HepG2 (cell line): ENCODE results near the gene ADAM15. TPM values are rescaled to one million over a fixed set of nuclear protein-coding genes. Genes with fewer than 3 reads are reported as not detected.

Source experiments
- ATAC-seq: fragments of 200-7000 bp; cut with Tn5 transposase; 3 replicates; pipeline ENCODE4 v1.9.1; 2020; ENCODE audit warnings: mild to moderate bottlenecking, moderate library complexity
- BruUV-seq: library from RNA; stranded (reverse); fragments of 400-500 nt; replicated peaks from 2 replicates; lab custom pipeline; 2021; lab: Mats Ljungman, UMichigan
- CTCF ChIA-PET: fragments of 300-600 bp; formaldehyde crosslinking; extraction: SDS; loops from one replicate; lab custom pipeline; 2021; ENCODE audit warnings: low total read pairs, inconsistent platforms, low intra/inter-chr PET ratio; lab: Yijun Ruan, JAX
- POLR2A ChIA-PET: fragments of 350-600 bp; sonication (Branson Sonifier 250); formaldehyde crosslinking; loops from one replicate; lab custom pipeline; 2020; ENCODE audit warnings: antibody characterized with exemption, inconsistent platforms; lab: Yijun Ruan, JAX
- DNase-seq: peaks from one replicate; pipeline ENCODE4 v3.0.0-alpha.2; 2015; ENCODE audit warnings: low spot score
- FAIRE-seq: peaks from 3 replicates; lab custom pipeline; 2011; peaks lifted over from hg19 to GRCh38; lab: Jason Lieb, UNC
- H2AFZ ChIP-seq: one replicate; pipeline ENCODE4 v1.6.1; 2011; ENCODE audit warnings: low read length, inconsistent platforms
- H3K27ac ChIP-seq: fragments of 300-600 bp; 3 replicates; pipeline ENCODE4 v1.8.0; 2011; ENCODE audit warnings: mixed run types, mild to moderate bottlenecking, mixed read lengths, low read length, inconsistent platforms; ENCODE audit not compliant: insufficient read depth; ENCODE audit errors: extremely low read length
- H3K27me3 ChIP-seq, 2 experiments: fragments of 200-600 bp in 1 of 2; 2 replicates in 1 of 2; 3 replicates in 1 of 2; pipeline versions ENCODE4 v1.6.0 to v1.8.0; 2011; ENCODE audit warnings: low read length in 2 of 2, mild to moderate bottlenecking in 2 of 2, moderate library complexity in 2 of 2, inconsistent platforms in 1 of 2; ENCODE audit not compliant: insufficient read depth in 2 of 2, control insufficient read depth in 1 of 2
- H3K36me3 ChIP-seq, 2 experiments: fragments of 200-600 bp in 1 of 2; replicated peaks in 1 of 2; 2 replicates in 1 of 2; 3 replicates in 1 of 2; pipeline versions ENCODE4 v1.5.1 to v1.8.0; 2011; ENCODE audit warnings: low read length in 2 of 2, inconsistent platforms in 1 of 2; ENCODE audit not compliant: insufficient read depth in 2 of 2, control insufficient read depth in 1 of 2
- H3K4me1 ChIP-seq: 2 replicates; pipeline ENCODE4 v1.5.1; 2012; ENCODE audit warnings: low read length, inconsistent platforms; ENCODE audit not compliant: insufficient read depth
- H3K4me2 ChIP-seq: 2 replicates; pipeline ENCODE4 v1.6.0; 2011; ENCODE audit warnings: low read depth, low read length, inconsistent platforms
- H3K4me3 ChIP-seq, 3 experiments: fragments of 200-600 bp in 1 of 3; sonication (generic), shearing (Covaris generic) in 1 of 3; replicated peaks in 1 of 3; 2 replicates each; pipeline ENCODE4 v1.5.1; 2011 to 2016; ENCODE audit warnings: low read length in 3 of 3, inconsistent platforms in 2 of 3, low read depth in 2 of 3, mild to moderate bottlenecking in 2 of 3, control low read depth in 1 of 3, mixed read lengths in 1 of 3; ENCODE audit not compliant: insufficient read depth in 1 of 3
- H3K79me2 ChIP-seq: one replicate; pipeline ENCODE4 v1.6.1; 2011; ENCODE audit warnings: low read length, inconsistent platforms; ENCODE audit not compliant: insufficient read depth
- H3K9ac ChIP-seq: 2 replicates; pipeline ENCODE4 v1.6.0; 2011; ENCODE audit warnings: mild to moderate bottlenecking, low read depth, low read length, inconsistent platforms; ENCODE audit not compliant: insufficient read depth
- H3K9me3 ChIP-seq: 2 replicates; pipeline ENCODE4 v1.5.1; 2012; ENCODE audit warnings: mild to moderate bottlenecking, low read length
- H4K20me1 ChIP-seq: 2 replicates; pipeline ENCODE4 v1.6.0; 2011; ENCODE audit warnings: inconsistent platforms, mild to moderate bottlenecking, low read length, moderate library complexity; ENCODE audit not compliant: insufficient read depth
- DZIP1 ChIP-seq: sonication (generic); formaldehyde crosslinking; IDR thresholded peaks from 2 replicates; pipeline ENCODE4 v1.5.0; 2020; ENCODE audit warnings: mild to moderate bottlenecking, missing genetic modification reagents
- SOX13 ChIP-seq, 3 experiments: fragments of 450-650 bp in 1 of 3; sonication (generic) in 1 of 3; formaldehyde crosslinking in 1 of 3; IDR thresholded peaks in 2 of 3; conservative IDR thresholded peaks in 1 of 3; 2 replicates each; pipeline versions ENCODE4 v1.5.0 to v1.6.1; 2016 to 2020; ENCODE audit warnings: antibody characterized with exemption in 1 of 3, mild to moderate bottlenecking in 1 of 3, missing compliant biosample characterization in 1 of 3, missing genetic modification reagents in 1 of 3, moderate library complexity in 1 of 3
- THAP8 ChIP-seq: sonication (generic); formaldehyde crosslinking; IDR thresholded peaks from 2 replicates; pipeline ENCODE4 v1.5.1; 2020; ENCODE audit warnings: missing genetic modification reagents, mild to moderate bottlenecking, borderline replicate concordance
- ZNF703 ChIP-seq: sonication (generic); formaldehyde crosslinking; IDR thresholded peaks from 2 replicates; pipeline ENCODE4 v1.5.1; 2020; ENCODE audit warnings: missing genetic modification reagents, mild to moderate bottlenecking, moderate library complexity, borderline replicate concordance
- ZNF766 ChIP-seq: sonication (generic); formaldehyde crosslinking; IDR thresholded peaks from 2 replicates; pipeline ENCODE4 v1.5.0; 2020; ENCODE audit warnings: missing genetic modification reagents, borderline replicate concordance
- WGBS: methylation state at CpG from one replicate; pipeline ENCODE4 v1.1.6; 2017; ENCODE audit warnings: low lambda C conversion rate; 5-methylcytosine and 5-hydroxymethylcytosine counted together
- in situ Hi-C: cut with HindIII; loops from 2 replicates; pipeline ENCODE4 v1.10.0; 2017; ENCODE audit warnings: low pct_unique_long_range_greater_than_20kb; ENCODE audit not compliant: extremely low pct_ligation_motif_present
- intact Hi-C: fragments of 100-400 bp; cut with micrococcal nuclease; formaldehyde crosslinking; loops from one replicate; pipeline ENCODE4 v1.10.0; 2022; ENCODE audit not compliant: unreplicated experiment
- polyA plus RNA-seq, 8 experiments: library from polyadenylated mRNA; depleted of rRNA in 3 of 8; stranded (reverse) in 7 of 8; unstranded in 1 of 8; fragments of >200 nt; fragmentation: Illumina TruSeq in 4 of 8; extraction: Trizol in 4 of 8; gene quantifications; 2 replicates each; pipeline versions ENCODE4 v1.2.1 to v1.2.3, GENCODE V29; 2011 to 2016; ENCODE audit warnings: low read depth in 4 of 8, missing spikeins in 1 of 8, mixed read lengths in 1 of 8; ENCODE audit not compliant: insufficient read depth in 1 of 8
- total RNA-seq, 5 experiments: library from RNA; depleted of rRNA; stranded (reverse); fragments of >200 nt; fragmentation: Illumina TruSeq; extraction: Trizol; gene quantifications; 2 replicates each; pipeline ENCODE4 v1.2.3, GENCODE V29; 2016; ENCODE audit warnings: low read depth in 1 of 5
- TF ChIP-seq, protein P1 (sequence below): sonication (generic); formaldehyde crosslinking; conservative IDR thresholded peaks from 2 replicates; pipeline ENCODE4 v1.4.0; 2020; ENCODE audit warnings: missing genetic modification reagents

The ADAM15 gene
- total and polyA plus RNA-seq, 2 of the 13 experiments (the other 11 are each of a cell fraction or from before 2014, with no cell fraction given), result 17.9 to 25.6 TPM

GRCh38 chr1:155099331-155099730, 48.2 kb downstream of the ADAM15 start:
- TF ChIP-seq SOX13 (IDR thresholded peaks at IDR 0.05) (no peak), SOX13 (CRISPR knock-in tag; conservative IDR thresholded peaks at IDR 0.05 in 1 of 2, IDR thresholded peaks at IDR 0.05 in 1 of 2) (no peak)
- H3K27me3 ChIP-seq, result no peaks in the 10 kb centered on the region; a peak in 1 of 5 replicates
- no peak for DNase-seq
- no peaks in the 10 kb centered on the region for H3K79me2 ChIP-seq
- no peak for FAIRE-seq
- no TSS peak for BruUV-seq
- in situ Hi-C loops, result no loop called here
- intact Hi-C loops, result no loop called here
- H3K27ac ChIP-seq, result no peak overlapping the region
- no peak overlapping the region for H3K4me2 ChIP-seq
- peaks cover 43% of the 10 kb centered on the region for H3K4me1 ChIP-seq
- H3K4me3 ChIP-seq, result no peak overlapping the region
- H4K20me1 ChIP-seq, result no peaks in the 10 kb centered on the region
- POLR2A ChIA-PET, result interaction anchor here (1.2 to 2.1 kb wide), 3 partner anchors 8 to 31 kb away, joined by 3 to 9 read pairs (median 6); no protein-coding TSS in a partner anchor
- WGBS, result 70% methylated on average over 7 of the region's 7 CpGs
- no peak for ATAC-seq
- H3K9me3 ChIP-seq, result no peaks in the 10 kb centered on the region
- CTCF ChIA-PET, result no interaction called here
- H3K36me3 ChIP-seq, result no peaks in the 10 kb centered on the region
- H3K9ac ChIP-seq, result no peak overlapping the region
- H2AFZ ChIP-seq, result no peak overlapping the region

DNA sequence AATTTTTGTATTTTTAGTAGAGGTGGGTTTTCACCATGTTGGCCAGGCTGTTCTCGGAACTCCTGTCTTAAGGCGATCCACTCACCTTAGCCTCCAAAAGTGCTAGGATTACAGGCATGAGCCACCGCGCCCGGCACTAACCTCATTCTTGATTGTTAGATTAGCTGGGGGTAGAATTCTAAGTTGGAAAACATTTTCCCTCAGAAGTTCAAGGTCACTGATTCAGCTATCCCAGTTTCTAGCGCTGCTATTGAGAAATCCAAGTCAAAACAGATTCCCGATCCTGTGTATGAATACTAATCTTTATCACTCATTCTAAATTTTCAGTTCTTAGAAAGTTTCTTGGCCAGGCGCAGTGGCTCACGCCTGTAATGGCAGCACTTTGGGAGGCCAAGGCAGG, 52.2 kb downstream of the ADAM15 start:
- peaks cover 66% of the 10 kb centered on the region for H3K4me1 ChIP-seq
- ChIA-PET POLR2A (interaction anchor here (0.6 to 1.9 kb wide), 3 partner anchors 12 to 31 kb away, joined by 3 to 32 read pairs (median 7); partner anchors contain the start of gene EFNA1), CTCF (no interaction called here)
- FAIRE-seq, result no peak
- H2AFZ ChIP-seq, result no peak overlapping the region
- 33% methylated on average over 9 of the region's 9 CpGs for WGBS
- BruUV-seq, result no TSS peak
- DNase-seq, result peak; percentile 52
- H3K4me2 ChIP-seq, result 0 out of 2 replicates have a peak overlapping the region, but pooled peaks have one; percentile 18
- in situ Hi-C loops (no loop called here), intact Hi-C loops (no loop called here)
- no peaks in the 10 kb centered on the region for H3K36me3 ChIP-seq
- H3K9me3 ChIP-seq, result no peaks in the 10 kb centered on the region
- no peaks in the 10 kb centered on the region for H3K79me2 ChIP-seq
- H3K4me3 ChIP-seq, result no peak overlapping the region
- H3K27ac ChIP-seq, result no peak overlapping the region
- H4K20me1 ChIP-seq, result no peaks in the 10 kb centered on the region
- no peak overlapping the region for H3K9ac ChIP-seq
- ATAC-seq, result no peak
- no peaks in the 10 kb centered on the region for H3K27me3 ChIP-seq
- TF ChIP-seq DZIP1 (CRISPR knock-in tag) (no peak), SOX13 (IDR thresholded peaks at IDR 0.05) (no peak), SOX13 (CRISPR knock-in tag; conservative IDR thresholded peaks at IDR 0.05 in 1 of 2, IDR thresholded peaks at IDR 0.05 in 1 of 2) (0 out of 4 replicates have a peak, but pooled peaks of 1 of the 2 experiments have one; percentile 21), ZNF703 (CRISPR knock-in tag) (no peak), THAP8 (CRISPR knock-in tag) (no peak), ZNF766 (CRISPR knock-in tag) (no peak)
- TF ChIP-seq, protein P1, sequence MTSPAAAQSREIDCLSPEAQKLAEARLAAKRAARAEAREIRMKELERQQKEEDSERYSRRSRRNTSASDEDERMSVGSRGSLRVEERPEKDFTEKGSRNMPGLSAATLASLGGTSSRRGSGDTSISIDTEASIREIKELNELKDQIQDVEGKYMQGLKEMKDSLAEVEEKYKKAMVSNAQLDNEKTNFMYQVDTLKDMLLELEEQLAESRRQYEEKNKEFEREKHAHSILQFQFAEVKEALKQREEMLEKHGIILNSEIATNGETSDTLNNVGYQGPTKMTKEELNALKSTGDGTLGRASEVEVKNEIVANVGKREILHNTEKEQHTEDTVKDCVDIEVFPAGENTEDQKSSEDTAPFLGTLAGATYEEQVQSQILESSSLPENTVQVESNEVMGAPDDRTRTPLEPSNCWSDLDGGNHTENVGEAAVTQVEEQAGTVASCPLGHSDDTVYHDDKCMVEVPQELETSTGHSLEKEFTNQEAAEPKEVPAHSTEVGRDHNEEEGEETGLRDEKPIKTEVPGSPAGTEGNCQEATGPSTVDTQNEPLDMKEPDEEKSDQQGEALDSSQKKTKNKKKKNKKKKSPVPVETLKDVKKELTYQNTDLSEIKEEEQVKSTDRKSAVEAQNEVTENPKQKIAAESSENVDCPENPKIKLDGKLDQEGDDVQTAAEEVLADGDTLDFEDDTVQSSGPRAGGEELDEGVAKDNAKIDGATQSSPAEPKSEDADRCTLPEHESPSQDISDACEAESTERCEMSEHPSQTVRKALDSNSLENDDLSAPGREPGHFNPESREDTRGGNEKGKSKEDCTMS (CRISPR knock-in tag), result no peak
